8988T (cell line): ENCODE results near the gene MZB1.
"Not testable (repeated sequence)": the region's sequence is repeated elsewhere in the genome, so short reads cannot be mapped to it uniquely, and the experiment has no call there.

Experiments used
- DNase-seq: peaks from one replicate; pipeline ENCODE4 v3.0.0; 2011

MZB1 gene

GRCh38 chr5:139391570-139392323 lies 2.0 kb upstream of the MZB1 start:
- DNase-seq, result peak; percentile 89

- DNase-seq, result no peak
Measured at GRCh38 chr5:139390639-139391569, 1.2 kb upstream of the MZB1 start.

GRCh38 chr5:139388198-139388821 lies 1.4 kb downstream of the MZB1 start:
- DNase-seq, result no peak

DNA sequence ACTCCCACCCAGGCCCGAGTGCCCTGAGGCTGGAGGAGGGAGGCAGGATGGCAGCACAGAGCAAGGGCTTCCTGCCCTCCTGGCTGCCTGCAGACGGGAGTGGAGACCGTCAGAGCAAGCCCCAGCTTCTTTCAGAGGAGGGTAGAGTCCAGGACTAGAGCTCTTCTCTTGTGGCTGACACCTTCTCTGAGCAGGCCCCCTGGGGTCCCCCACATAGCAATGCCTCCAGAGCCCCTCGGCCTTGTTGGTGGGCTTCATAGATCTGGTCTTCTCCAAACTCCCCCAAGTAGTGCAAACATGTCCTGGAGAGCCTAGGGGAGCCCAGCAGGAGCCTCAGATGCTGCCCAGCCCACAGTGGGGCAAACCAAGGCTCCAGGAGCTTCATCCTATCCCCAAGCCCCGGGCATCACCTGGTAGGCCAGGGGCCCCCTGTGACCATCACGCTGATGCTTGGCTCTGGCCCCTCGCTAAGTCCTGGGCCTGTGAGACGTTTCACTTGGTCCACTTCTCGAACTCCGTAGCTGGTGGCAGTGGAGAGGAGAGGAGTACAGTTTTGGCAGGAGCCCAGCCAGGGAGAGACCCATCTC lies 2.0 kb downstream of the MZB1 start:
- no peak for DNase-seq

DNA sequence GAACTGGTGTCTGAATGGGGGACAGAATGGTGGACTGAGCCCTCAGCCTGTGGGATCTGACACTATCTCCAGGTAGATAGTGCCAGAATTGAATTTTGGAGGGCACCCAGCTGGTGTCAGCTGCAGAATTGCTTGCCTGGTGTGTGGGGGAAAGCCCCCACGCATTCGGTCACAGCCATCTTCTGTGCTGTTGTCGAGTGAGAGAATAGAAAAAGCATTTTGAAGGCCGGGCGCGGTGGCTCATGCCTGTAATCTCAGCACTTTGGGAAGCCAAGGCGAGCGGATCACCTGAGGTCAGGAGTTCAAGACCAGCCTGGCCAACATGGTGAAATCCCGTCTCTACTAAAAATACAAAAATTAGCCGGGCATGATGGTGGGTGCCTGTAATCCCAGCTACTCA lies 2.8 kb downstream of the MZB1 start:
- DNase-seq, result not testable (repeated sequence)

- DNase-seq, result no peak
Measured at GRCh38 chr5:139386050-139386438, 3.7 kb downstream of the MZB1 start.

DNA sequence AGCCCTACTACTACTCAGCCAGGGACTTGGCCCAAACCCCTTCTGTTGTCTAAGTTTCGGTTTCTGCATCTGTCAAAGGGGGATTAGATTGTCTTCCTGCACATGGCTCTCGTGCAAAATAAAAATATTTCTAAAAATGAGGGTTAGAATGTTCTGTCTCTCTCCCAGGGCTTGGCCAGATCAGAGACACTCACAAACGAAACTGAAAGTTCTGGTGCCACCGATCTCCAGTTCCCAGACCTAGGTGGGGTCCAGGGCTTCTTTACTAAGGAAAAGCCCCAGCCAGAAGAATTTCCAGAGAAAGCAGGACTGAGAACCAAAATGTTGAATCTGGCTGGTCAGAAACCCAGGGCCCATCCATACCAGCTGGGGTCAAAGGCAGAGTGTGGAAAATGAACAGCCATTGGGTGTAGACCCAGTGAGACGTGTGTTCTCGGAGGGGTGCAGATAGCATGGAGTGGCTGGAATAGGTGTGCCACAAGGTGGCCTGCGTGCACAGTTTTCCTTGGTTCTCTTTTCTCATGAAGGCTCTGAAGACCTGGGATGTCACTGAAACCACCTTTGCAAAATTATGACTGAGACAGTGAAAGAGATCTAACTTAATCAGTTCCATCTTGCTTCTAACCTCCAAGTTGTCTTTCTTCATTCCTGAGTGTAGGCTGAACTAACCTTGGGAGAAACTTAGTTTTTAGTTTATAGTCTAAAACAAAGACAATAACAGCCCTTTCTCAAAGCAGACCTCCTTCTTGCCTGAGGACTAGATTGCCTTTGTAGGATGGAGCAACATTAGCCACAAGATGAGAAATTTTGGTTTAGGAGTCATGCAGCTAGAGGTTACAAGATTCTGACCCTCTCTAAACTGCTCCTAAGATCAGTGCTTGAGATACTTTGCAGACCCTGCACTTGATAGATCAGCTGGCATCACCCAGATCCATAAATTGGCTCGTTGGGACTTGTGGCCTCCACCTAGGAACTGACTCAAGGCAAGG lies 4.4 kb downstream of the MZB1 start:
- no peak for DNase-seq

DNA sequence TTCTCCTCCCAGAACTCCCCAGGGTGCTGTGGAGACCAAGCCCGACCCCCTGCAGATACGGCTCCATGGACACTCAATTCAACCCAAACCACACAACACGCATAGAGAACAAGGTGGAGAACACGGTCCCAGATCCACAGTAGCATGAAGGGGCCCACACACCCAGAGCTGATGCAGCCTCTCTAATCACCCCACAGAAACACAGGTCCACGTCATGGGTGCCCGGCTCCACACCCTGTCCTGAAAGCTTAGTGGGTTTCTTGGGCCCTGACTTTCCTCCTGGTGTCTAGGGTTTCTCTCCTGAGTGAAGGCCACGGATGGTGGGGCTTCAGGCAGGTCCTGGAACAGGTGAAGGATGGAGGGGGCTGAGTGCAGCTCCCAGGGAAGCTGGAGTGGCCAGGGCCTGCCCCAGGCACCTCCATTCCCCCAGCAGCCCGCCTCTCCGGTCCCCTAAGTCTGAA lies 5.1 kb downstream of the MZB1 start:
- DNase-seq, result no peak

GRCh38 chr5:139383993-139384590 lies 5.6 kb downstream of the MZB1 start:
- no peak for DNase-seq

DNA sequence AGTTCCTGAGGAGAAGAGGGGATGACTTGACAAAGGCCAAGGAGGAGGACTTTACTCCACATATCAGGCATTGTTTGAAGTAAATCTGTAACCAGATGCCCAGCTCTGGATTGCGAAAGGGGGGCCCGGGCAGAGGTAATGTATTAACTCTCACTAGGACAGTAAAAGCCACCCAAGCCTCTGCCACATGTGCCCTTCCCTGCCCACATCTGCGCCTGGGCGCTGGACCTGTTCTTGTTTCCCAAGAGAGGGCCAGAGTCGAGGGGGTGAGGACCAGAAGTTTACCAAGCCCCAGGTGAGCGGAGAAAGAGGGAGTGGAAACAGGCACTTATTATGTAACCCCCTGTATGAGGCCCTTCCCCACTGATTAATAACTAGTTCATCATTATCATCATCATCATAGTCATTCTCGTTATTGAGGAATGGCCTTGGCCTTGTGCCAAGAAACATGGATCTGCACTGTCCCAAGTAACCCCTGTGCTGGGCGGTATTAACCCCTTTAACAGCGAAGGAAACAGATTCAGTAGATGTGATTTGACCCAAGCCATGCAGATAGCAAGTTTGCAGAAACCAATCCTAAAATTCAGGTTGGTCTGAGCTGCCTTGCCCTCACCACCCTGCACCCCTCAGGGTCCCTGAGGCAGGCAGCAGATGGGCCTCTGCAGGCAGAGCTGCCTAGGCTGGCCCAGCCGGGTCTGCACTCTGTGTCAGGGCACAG lies 6.3 kb downstream of the MZB1 start, which contains the start of gene SLC23A1:
SLC23A1 (minus strand) TSS at position 23 of the 718 bp plus-strand sequence. CDS start 44 bp downstream, outside the sequence.
- no peak for DNase-seq

DNA sequence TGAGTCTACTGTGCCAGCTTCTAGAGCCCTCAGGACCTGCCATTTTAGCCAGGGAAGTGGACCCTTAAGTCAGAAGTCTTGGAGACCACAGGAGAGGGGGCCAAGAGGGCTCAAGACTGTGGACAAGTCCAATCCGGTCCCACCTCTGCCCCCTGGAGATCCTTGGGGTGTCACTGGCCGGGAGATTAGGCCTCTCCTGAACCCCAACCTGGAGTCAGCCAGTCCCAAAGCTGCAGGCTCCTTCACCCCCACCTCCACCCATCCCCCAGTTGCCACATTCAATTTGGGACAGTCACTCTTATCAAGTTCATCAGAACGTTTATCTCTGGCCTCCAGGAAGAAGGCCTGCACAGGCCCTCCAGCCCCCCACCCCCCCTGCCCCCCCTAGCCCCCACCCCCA lies 6.9 kb downstream of the MZB1 start:
- DNase-seq, result no peak

GRCh38 chr5:139381837-139382761 lies 7.6 kb downstream of the MZB1 start:
- no peak for DNase-seq

- DNase-seq, result no peak
Measured at GRCh38 chr5:139379626-139380449, 9.9 kb downstream of the MZB1 start.

GRCh38 chr5:139378941-139379361 lies 10.8 kb downstream of the MZB1 start:
- no peak for DNase-seq

- DNase-seq, result no peak
Measured at GRCh38 chr5:139378101-139378825, 11.4 kb downstream of the MZB1 start.

GRCh38 chr5:139377226-139377625 lies 12.5 kb downstream of the MZB1 start:
- no peak for DNase-seq

- DNase-seq, result no peak
Measured at GRCh38 chr5:139376364-139376763, 13.3 kb downstream of the MZB1 start.

- DNase-seq, result no peak
Measured at GRCh38 chr5:139374909-139375308, 14.8 kb downstream of the MZB1 start.
